Measurements from ENCODE around the gene CFAP410.

Gene CFAP410

DNA sequence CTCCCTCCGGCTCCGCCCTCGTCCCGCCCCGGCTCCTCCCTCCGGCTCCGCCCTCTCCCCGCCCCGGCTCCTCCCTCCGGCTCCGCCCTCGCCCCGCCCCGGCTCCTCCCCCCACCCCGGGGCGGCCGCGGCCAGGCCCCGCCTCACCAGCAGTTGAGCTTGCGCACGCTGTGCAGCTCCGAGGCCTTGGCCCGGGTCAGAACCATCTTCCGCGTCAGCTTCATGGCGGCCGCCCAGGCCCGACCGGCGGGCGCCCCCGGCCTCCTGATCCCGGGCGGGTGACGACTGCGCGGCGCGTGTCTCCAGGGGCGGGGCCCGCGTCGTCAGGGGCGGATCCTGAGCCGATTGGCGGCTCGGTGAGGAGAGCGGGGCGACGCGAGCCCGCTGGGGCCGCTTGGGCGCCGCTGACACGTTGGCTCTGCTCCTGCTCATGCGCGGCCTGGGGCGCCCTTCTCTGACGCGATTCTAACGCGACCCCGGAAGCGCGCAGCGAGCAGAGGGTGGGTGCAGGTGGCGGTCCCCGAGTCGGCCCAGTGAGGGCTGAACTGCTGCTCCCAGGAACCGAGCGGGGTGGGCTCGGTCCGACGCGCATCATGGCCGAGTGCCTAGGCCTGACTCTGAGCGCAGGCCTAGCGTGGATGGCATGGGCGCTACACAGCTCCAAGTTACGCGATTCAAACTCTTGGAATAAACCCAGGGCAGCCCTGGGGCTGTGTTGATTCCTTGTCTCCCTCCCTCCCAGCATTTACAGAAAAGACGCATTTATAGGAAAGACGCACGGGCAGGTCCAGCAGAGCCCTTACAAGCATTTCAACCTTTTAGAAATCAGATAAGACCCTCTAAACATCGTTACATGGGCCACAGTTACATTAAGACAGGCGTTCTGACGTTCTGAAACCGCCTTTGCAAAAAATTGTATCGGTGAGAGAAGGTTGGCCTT, at the start of gene CFAP410:
TSS of gene CFAP410 (minus strand) at position 420 of the 940 bp plus-strand sequence. CDS start at position 224, 196 bp downstream.
- TF ChIP-seq, protein P1, sequence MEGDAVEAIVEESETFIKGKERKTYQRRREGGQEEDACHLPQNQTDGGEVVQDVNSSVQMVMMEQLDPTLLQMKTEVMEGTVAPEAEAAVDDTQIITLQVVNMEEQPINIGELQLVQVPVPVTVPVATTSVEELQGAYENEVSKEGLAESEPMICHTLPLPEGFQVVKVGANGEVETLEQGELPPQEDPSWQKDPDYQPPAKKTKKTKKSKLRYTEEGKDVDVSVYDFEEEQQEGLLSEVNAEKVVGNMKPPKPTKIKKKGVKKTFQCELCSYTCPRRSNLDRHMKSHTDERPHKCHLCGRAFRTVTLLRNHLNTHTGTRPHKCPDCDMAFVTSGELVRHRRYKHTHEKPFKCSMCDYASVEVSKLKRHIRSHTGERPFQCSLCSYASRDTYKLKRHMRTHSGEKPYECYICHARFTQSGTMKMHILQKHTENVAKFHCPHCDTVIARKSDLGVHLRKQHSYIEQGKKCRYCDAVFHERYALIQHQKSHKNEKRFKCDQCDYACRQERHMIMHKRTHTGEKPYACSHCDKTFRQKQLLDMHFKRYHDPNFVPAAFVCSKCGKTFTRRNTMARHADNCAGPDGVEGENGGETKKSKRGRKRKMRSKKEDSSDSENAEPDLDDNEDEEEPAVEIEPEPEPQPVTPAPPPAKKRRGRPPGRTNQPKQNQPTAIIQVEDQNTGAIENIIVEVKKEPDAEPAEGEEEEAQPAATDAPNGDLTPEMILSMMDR (IDR thresholded peaks at IDR 0.05; ENCODE audit: extremely low read depth, missing control alignments) = no peak
- peak; percentile 99 for DNase-seq (ENCODE audit: low spot score)

DNA sequence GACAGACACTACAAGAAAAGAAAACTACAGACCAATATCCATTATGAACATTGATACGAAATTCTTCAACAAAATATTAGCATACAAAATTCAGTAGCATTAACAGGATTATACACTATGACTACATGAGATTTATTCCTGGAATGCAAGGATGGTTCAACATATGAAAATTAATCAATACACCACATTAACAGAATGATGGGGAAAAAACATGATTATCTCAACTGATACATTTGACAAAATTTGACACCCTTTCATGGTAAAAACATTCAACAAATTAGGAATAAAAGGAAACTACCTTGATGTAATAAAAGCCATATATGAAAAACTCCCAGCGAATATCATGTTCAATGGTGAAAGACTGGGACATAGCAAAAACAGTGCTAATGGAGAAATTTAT, 45.8 kb upstream of the CFAP410 start:
- no peak for DNase-seq (ENCODE audit: low spot score)
- TF ChIP-seq, protein P1 (IDR thresholded peaks at IDR 0.05; ENCODE audit: extremely low read depth, missing control alignments) = no peak

DNA sequence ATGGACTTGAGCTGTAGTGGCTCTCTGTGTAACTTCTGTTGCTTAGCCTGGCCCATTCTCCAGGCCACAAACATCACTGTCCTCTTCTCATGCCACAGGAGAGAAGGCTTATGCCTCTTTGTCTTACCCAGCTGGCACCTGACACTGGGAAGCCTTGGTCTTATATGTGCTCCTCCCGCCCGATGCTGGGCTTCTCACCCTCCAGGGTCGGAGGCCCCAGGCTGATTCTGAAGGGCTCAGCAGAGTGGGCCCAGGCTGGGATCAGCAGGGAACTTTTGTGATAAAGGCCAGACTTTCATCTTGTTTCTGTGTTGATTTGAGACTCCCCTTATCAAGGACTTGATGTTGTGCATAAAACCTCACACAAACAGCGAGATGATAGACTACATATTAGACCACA, 44.0 kb upstream of the CFAP410 start:
- DNase-seq (ENCODE audit: low spot score) = no peak
- TF ChIP-seq, protein P1 (IDR thresholded peaks at IDR 0.05; ENCODE audit: extremely low read depth, missing control alignments) = no peak

DNA sequence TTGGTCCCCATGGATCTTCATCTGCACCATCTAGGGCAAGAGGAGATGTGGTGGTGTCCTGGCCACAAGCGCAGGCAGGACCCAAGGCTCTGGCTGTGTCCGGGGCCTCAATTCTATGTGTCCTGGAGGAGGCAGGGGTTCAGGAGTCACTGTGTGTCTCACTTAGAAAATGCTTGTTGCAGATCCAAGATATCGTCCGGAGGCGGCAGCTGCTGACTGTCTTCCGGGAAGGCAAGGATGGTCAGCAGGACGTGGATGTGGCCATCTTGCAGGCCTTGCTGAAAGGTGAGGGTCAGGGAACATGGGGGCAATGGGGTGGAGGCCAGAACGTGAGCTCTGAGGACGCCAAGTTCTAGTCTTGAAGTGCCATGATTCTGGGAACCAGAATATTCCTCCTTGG, 43.3 kb upstream of the CFAP410 start:
- DNase-seq (ENCODE audit: low spot score) = no peak
- TF ChIP-seq, protein P1 (IDR thresholded peaks at IDR 0.05; ENCODE audit: extremely low read depth, missing control alignments) = no peak

DNA sequence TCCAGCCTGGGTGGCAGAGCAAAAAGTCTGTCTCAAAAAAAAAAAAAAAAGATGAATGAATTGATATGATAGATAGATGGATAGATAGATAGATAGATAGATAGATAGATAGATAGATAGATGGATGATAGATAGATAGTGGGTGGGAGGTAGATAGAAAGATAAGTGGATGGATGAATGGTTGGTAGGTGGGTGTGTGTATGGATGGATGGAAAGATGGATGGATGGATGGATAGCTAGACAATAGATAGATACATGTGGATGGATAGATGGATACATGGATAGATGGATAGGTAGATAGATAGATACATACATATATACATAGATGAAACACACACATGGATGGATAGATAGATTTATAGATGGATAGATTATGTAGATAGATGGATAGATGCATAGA, 42.7 kb upstream of the CFAP410 start:
- TF ChIP-seq, protein P1 (IDR thresholded peaks at IDR 0.05; ENCODE audit: extremely low read depth, missing control alignments) = no peak
- no peak for DNase-seq (ENCODE audit: low spot score)

DNA sequence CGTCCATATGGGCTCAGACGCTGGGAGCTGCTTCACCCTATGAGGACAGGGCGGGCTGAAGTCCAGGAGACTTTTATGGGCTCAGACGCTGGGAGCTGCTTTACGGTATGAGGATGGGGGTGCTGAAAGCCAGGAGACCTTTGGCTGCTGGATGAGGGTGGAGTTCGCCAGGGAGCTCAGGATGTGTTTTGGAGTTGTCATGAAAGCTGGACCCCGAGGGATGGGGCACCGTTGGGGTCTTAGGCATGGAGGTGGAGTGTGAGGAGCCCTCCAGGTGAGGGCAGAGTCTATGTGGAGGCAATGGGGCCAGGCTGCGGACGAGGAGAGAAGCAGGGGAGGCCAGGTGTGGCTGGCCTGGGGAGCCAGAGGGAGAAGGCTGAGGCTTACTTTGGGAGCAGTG, 41.7 kb upstream of the CFAP410 start:
- TF ChIP-seq, protein P1 (IDR thresholded peaks at IDR 0.05; ENCODE audit: extremely low read depth, missing control alignments) = no peak
- DNase-seq (ENCODE audit: low spot score) = no peak
